ENCODE data around the gene LMX1A.

Gene LMX1A

GRCh38 chr1:165306543-165307434 is 49.7 kb downstream of the LMX1A start:
- Histone ChIP-seq H3K4me3 (ENCODE audit: low read depth in 1 of 5, low read length in 5 of 5) (no peak overlapping the region), H3K27me3 (ENCODE audit: control insufficient read depth in 5 of 5, insufficient read depth in 4 of 5, low read length in 5 of 5) (no peaks in the 10 kb centered on the region), H3K9me3 (ENCODE audit: control insufficient read depth in 5 of 5, low read length in 5 of 5) (no peaks in the 10 kb centered on the region), H3K27ac (ENCODE audit: low read depth, low read length) (no peak overlapping the region), H3K36me3 (ENCODE audit: control insufficient read depth in 5 of 5, insufficient read depth in 5 of 5, low read length in 5 of 5) (no peaks in the 10 kb centered on the region), H3K9ac (ENCODE audit: low read length in 5 of 5) (no peak overlapping the region), H3K4me1 (ENCODE audit: control insufficient read depth in 5 of 5, insufficient read depth in 5 of 5, low read length in 5 of 5) (peaks cover 6 to 20% (median 10%) of the 10 kb centered on the region in 5 donors)

GRCh38 chr1:165303386-165303785 is 53.1 kb downstream of the LMX1A start:
- Histone ChIP-seq H3K27ac (ENCODE audit: low read depth, low read length) (no peak overlapping the region), H3K9me3 (ENCODE audit: control insufficient read depth in 5 of 5, low read length in 5 of 5) (no peaks in the 10 kb centered on the region), H3K4me3 (ENCODE audit: low read depth in 1 of 5, low read length in 5 of 5) (no peak overlapping the region), H3K9ac (ENCODE audit: low read length in 5 of 5) (no peak overlapping the region), H3K4me1 (ENCODE audit: control insufficient read depth in 5 of 5, insufficient read depth in 5 of 5, low read length in 5 of 5) (peaks cover 6 to 20% (median 10%) of the 10 kb centered on the region in 5 donors), H3K36me3 (ENCODE audit: control insufficient read depth in 5 of 5, insufficient read depth in 5 of 5, low read length in 5 of 5) (no peaks in the 10 kb centered on the region), H3K27me3 (ENCODE audit: control insufficient read depth in 5 of 5, insufficient read depth in 4 of 5, low read length in 5 of 5) (no peaks in the 10 kb centered on the region)

DNA sequence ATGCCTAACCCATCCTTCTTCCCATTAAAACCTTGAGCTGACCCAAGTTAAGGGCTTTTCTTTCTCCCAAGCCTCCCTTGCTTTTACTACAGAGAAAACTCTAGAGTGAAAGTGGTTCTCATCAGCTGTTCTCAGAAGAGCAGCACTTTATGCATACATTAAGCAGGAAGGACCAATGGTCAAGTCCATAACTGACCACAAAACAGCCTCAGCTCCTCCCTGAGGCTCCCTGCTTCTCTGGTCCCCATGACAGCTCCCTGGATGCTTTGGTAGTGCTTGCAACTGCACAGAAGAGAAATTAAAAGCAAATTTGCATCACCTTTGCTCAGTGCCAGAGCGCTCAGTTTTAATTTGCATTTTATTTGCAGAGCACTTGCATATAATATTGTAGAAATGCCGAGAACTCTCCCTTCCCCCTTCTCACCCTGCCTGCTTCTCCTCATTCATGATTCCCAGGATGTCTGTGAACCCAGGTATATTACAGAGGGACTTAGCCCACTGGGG is 56.1 kb downstream of the LMX1A start:
- no peaks in the 10 kb centered on the region for H3K36me3 ChIP-seq (ENCODE audit: control insufficient read depth in 5 of 5, insufficient read depth in 5 of 5, low read length in 5 of 5)
- H3K9me3 ChIP-seq (ENCODE audit: control insufficient read depth in 5 of 5, low read length in 5 of 5): no peaks in the 10 kb centered on the region
- no peak overlapping the region for H3K9ac ChIP-seq (ENCODE audit: low read length in 5 of 5)
- no peak overlapping the region for H3K4me3 ChIP-seq (ENCODE audit: low read depth in 1 of 5, low read length in 5 of 5)
- peaks cover 6 to 19% (median 10%) of the 10 kb centered on the region in 5 donors for H3K4me1 ChIP-seq (ENCODE audit: control insufficient read depth in 5 of 5, insufficient read depth in 5 of 5, low read length in 5 of 5)
- H3K27me3 ChIP-seq (ENCODE audit: control insufficient read depth in 5 of 5, insufficient read depth in 4 of 5, low read length in 5 of 5): no peaks in the 10 kb centered on the region
- no peak overlapping the region for H3K27ac ChIP-seq (ENCODE audit: low read depth, low read length)

GRCh38 chr1:165298203-165298820 is 58.2 kb downstream of the LMX1A start:
- Histone ChIP-seq H3K9ac (ENCODE audit: low read length in 5 of 5) (no peak overlapping the region), H3K27me3 (ENCODE audit: control insufficient read depth in 5 of 5, insufficient read depth in 4 of 5, low read length in 5 of 5) (no peaks in the 10 kb centered on the region), H3K27ac (ENCODE audit: low read depth, low read length) (no peak overlapping the region), H3K36me3 (ENCODE audit: control insufficient read depth in 5 of 5, insufficient read depth in 5 of 5, low read length in 5 of 5) (no peaks in the 10 kb centered on the region), H3K9me3 (ENCODE audit: control insufficient read depth in 5 of 5, low read length in 5 of 5) (no peaks in the 10 kb centered on the region), H3K4me1 (ENCODE audit: control insufficient read depth in 5 of 5, insufficient read depth in 5 of 5, low read length in 5 of 5) (peaks cover 3 to 11% (median 4%) of the 10 kb centered on the region in 5 donors), H3K4me3 (ENCODE audit: low read depth in 1 of 5, low read length in 5 of 5) (no peak overlapping the region)

DNA sequence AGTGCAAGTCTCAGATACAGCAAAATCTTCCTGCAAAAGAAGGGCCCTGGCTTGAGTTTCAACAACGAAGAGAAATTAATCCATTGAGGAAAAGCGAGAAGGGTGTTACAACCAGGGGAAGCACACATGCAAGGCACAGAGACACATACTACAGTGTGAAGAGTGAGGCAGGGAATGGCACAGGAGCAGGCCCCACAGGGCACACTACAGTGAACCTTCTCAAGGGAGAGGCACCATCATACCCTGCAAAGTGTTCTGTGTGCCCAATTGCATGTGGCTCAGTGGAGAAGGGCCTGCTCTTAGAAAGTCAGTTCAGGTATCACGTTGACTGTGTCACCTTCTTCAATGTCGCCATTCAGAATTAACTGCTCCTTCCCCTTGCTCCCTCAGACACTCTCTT is 60.3 kb downstream of the LMX1A start:
- H3K4me1 ChIP-seq (ENCODE audit: control insufficient read depth in 5 of 5, insufficient read depth in 5 of 5, low read length in 5 of 5): peaks cover 0 to 3% (median 0%) of the 10 kb centered on the region in 5 donors

DNA sequence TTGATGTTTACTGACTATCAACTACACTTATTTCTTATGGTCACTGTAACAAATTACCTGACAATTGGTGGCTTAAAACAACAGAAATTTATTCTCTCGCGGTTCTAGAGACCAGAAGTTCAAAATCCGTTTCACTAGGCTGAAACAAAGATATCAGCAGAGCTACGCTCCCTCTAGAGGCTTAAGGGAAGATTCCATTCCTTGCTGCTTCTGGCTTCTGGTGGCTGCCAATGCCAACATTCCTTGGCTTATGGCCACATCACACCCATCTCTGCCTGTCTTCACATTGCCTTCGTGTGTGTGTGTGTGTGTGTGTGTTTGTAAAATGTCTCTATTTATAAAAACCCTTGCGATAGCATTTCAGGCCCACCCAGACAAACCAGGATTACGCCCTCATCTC is 66.4 kb downstream of the LMX1A start:
- peaks cover 0 to 12% (median 6%) of the 10 kb centered on the region in 5 donors for H3K4me1 ChIP-seq (ENCODE audit: control insufficient read depth in 5 of 5, insufficient read depth in 5 of 5, low read length in 5 of 5)
- peaks cover 0 to 3% (median 2%) of the 10 kb centered on the region in 5 donors for H3K27me3 ChIP-seq (ENCODE audit: control insufficient read depth in 5 of 5, insufficient read depth in 4 of 5, low read length in 5 of 5)
- no peak overlapping the region for H3K27ac ChIP-seq (ENCODE audit: low read depth, low read length)
- H3K36me3 ChIP-seq (ENCODE audit: control insufficient read depth in 5 of 5, insufficient read depth in 5 of 5, low read length in 5 of 5): no peaks in the 10 kb centered on the region
- no peak overlapping the region for H3K9ac ChIP-seq (ENCODE audit: low read length in 5 of 5)
- no peaks in the 10 kb centered on the region for H3K9me3 ChIP-seq (ENCODE audit: control insufficient read depth in 5 of 5, low read length in 5 of 5)
- no peak overlapping the region for H3K4me3 ChIP-seq (ENCODE audit: low read depth in 1 of 5, low read length in 5 of 5)

More for the DNA sequence above, 60.3 kb downstream of the LMX1A start:
- no peaks in the 10 kb centered on the region for H3K9me3 ChIP-seq (ENCODE audit: control insufficient read depth in 5 of 5, low read length in 5 of 5)
- H3K27ac ChIP-seq (ENCODE audit: low read depth, low read length): no peak overlapping the region
- no peak overlapping the region for H3K9ac ChIP-seq (ENCODE audit: low read length in 5 of 5)
- H3K36me3 ChIP-seq (ENCODE audit: control insufficient read depth in 5 of 5, insufficient read depth in 5 of 5, low read length in 5 of 5): no peaks in the 10 kb centered on the region
- H3K4me3 ChIP-seq (ENCODE audit: low read depth in 1 of 5, low read length in 5 of 5): no peak overlapping the region
- H3K27me3 ChIP-seq (ENCODE audit: control insufficient read depth in 5 of 5, insufficient read depth in 4 of 5, low read length in 5 of 5): no peaks in the 10 kb centered on the region

GRCh38 chr1:165289556-165289955 is 67.0 kb downstream of the LMX1A start:
- Histone ChIP-seq H3K27me3 (ENCODE audit: control insufficient read depth in 5 of 5, insufficient read depth in 4 of 5, low read length in 5 of 5) (peaks cover 0 to 3% (median 2%) of the 10 kb centered on the region in 5 donors), H3K4me1 (ENCODE audit: control insufficient read depth in 5 of 5, insufficient read depth in 5 of 5, low read length in 5 of 5) (peaks cover 0 to 14% (median 6%) of the 10 kb centered on the region in 5 donors), H3K9me3 (ENCODE audit: control insufficient read depth in 5 of 5, low read length in 5 of 5) (no peaks in the 10 kb centered on the region), H3K36me3 (ENCODE audit: control insufficient read depth in 5 of 5, insufficient read depth in 5 of 5, low read length in 5 of 5) (no peaks in the 10 kb centered on the region), H3K4me3 (ENCODE audit: low read depth in 1 of 5, low read length in 5 of 5) (no peak overlapping the region), H3K9ac (ENCODE audit: low read length in 5 of 5) (no peak overlapping the region), H3K27ac (ENCODE audit: low read depth, low read length) (no peak overlapping the region)

DNA sequence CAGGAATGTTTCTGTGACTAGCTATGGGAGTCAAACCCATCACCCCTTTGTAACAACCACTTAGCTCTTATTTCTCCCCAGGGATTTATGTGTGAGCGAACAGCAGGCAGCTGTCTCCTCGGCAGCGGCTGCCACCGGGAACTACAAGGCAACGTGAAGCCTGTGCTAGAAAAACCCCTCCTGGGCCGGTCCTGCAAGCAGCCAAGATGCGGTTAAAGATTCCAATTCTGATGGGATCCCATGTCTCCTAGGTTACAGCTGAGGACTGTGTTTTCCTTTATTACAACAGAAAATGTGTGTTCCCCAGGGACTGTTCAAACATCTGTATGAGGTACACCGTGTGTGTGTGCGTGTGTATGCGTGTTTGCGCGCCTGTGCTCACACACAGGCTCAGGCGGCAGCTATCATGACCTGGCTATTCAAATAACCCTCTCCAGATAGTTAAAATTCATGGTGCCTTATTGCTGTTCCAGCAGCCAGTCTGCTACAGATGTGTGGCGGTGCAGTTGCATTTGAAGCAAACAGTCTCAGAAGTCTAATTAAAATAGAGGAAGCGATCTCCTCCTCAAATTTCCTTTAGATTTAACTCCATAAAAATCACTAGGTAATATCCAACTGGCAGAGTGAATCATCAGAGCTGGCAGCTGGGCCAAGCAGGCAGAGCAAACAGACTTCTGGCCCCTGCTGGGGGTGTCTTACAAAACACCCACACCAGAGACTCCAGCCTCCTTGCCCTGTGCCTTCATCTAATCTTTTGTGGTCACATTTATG is 68.0 kb downstream of the LMX1A start:
- no peak overlapping the region for H3K27ac ChIP-seq (ENCODE audit: low read depth, low read length)
- no peaks in the 10 kb centered on the region for H3K36me3 ChIP-seq (ENCODE audit: control insufficient read depth in 5 of 5, insufficient read depth in 5 of 5, low read length in 5 of 5)
- H3K27me3 ChIP-seq (ENCODE audit: control insufficient read depth in 5 of 5, insufficient read depth in 4 of 5, low read length in 5 of 5): peaks cover 0 to 6% (median 2%) of the 10 kb centered on the region in 5 donors
- H3K4me3 ChIP-seq (ENCODE audit: low read depth in 1 of 5, low read length in 5 of 5): no peak overlapping the region
- peaks cover 0 to 18% (median 6%) of the 10 kb centered on the region in 5 donors for H3K4me1 ChIP-seq (ENCODE audit: control insufficient read depth in 5 of 5, insufficient read depth in 5 of 5, low read length in 5 of 5)
- no peak overlapping the region for H3K9ac ChIP-seq (ENCODE audit: low read length in 5 of 5)
- no peaks in the 10 kb centered on the region for H3K9me3 ChIP-seq (ENCODE audit: control insufficient read depth in 5 of 5, low read length in 5 of 5)

- H3K27ac ChIP-seq (ENCODE audit: low read depth, low read length): no peak overlapping the region
- H3K9ac ChIP-seq (ENCODE audit: low read length in 5 of 5): no peak overlapping the region
- H3K9me3 ChIP-seq (ENCODE audit: control insufficient read depth in 5 of 5, low read length in 5 of 5): no peaks in the 10 kb centered on the region
- H3K4me1 ChIP-seq (ENCODE audit: control insufficient read depth in 5 of 5, insufficient read depth in 5 of 5, low read length in 5 of 5): peaks cover 0 to 18% (median 6%) of the 10 kb centered on the region in 5 donors
- H3K27me3 ChIP-seq (ENCODE audit: control insufficient read depth in 5 of 5, insufficient read depth in 4 of 5, low read length in 5 of 5): peaks cover 0 to 6% (median 3%) of the 10 kb centered on the region in 5 donors
- H3K4me3 ChIP-seq (ENCODE audit: low read depth in 1 of 5, low read length in 5 of 5): no peak overlapping the region
- no peaks in the 10 kb centered on the region for H3K36me3 ChIP-seq (ENCODE audit: control insufficient read depth in 5 of 5, insufficient read depth in 5 of 5, low read length in 5 of 5)
Measured at GRCh38 chr1:165287781-165288180, 68.7 kb downstream of the LMX1A start.
